ENCODE data around the gene HOXB7.

The HOXB7 gene

GRCh38 chr17:48609033-48609432, 1.8 kb downstream of the HOXB7 start:
- DNase-seq (ENCODE audit: low read depth), result no peak

GRCh38 chr17:48608494-48608834, 2.4 kb downstream of the HOXB7 start:
- no peak for DNase-seq (ENCODE audit: low read depth)

- no peak for DNase-seq (ENCODE audit: low read depth)
These were observed 3.8 kb downstream of the HOXB7 start for GRCh38 chr17:48606892-48607614.

GRCh38 chr17:48605991-48606891, 4.6 kb downstream of the HOXB7 start:
- no peak for DNase-seq (ENCODE audit: low read depth)

- no peak for DNase-seq (ENCODE audit: low read depth)
These were observed 5.4 kb downstream of the HOXB7 start for GRCh38 chr17:48605409-48605919.

- no peak for DNase-seq (ENCODE audit: low read depth)
These were observed 6.0 kb downstream of the HOXB7 start, which contains the start of gene HOXB6 for GRCh38 chr17:48604770-48605329. Gene HOXB6, minus strand, starts transcription at chr17:48604986. Its CDS starts 6,836 bp downstream, at chr17:48598150.

- no peak for DNase-seq (ENCODE audit: low read depth)
These were observed 6.7 kb downstream of the HOXB7 start for GRCh38 chr17:48603959-48604769.

- no peak for DNase-seq (ENCODE audit: low read depth)
These were observed 9.0 kb downstream of the HOXB7 start for GRCh38 chr17:48601539-48602425.

- DNase-seq (ENCODE audit: low read depth), result no peak
These were observed 9.6 kb downstream of the HOXB7 start for GRCh38 chr17:48601207-48601538.

GRCh38 chr17:48600244-48601098, 10.3 kb downstream of the HOXB7 start:
- DNase-seq (ENCODE audit: low read depth), result no peak

GRCh38 chr17:48599354-48599753, 11.5 kb downstream of the HOXB7 start:
- no peak for DNase-seq (ENCODE audit: low read depth)

- no peak for DNase-seq (ENCODE audit: low read depth)
These were observed 12.1 kb downstream of the HOXB7 start for GRCh38 chr17:48598736-48599135.

- no peak for DNase-seq (ENCODE audit: low read depth)
These were observed 12.8 kb downstream of the HOXB7 start for GRCh38 chr17:48597778-48598631.

- no peak for DNase-seq (ENCODE audit: low read depth)
These were observed 13.4 kb downstream of the HOXB7 start for GRCh38 chr17:48597528-48597777.

- no peak for DNase-seq (ENCODE audit: low read depth)
These were observed 13.9 kb downstream of the HOXB7 start for GRCh38 chr17:48596735-48597527.

GRCh38 chr17:48596000-48596734, 14.7 kb downstream of the HOXB7 start:
- DNase-seq (ENCODE audit: low read depth), result no peak

GRCh38 chr17:48595278-48595999, 15.4 kb downstream of the HOXB7 start:
- no peak for DNase-seq (ENCODE audit: low read depth)
